ENCODE data around the gene AFDN.
"Not testable (repeated sequence)": the region's sequence is repeated elsewhere in the genome, so short reads cannot be mapped to it uniquely, and the experiment has no call there.

The AFDN gene

DNA sequence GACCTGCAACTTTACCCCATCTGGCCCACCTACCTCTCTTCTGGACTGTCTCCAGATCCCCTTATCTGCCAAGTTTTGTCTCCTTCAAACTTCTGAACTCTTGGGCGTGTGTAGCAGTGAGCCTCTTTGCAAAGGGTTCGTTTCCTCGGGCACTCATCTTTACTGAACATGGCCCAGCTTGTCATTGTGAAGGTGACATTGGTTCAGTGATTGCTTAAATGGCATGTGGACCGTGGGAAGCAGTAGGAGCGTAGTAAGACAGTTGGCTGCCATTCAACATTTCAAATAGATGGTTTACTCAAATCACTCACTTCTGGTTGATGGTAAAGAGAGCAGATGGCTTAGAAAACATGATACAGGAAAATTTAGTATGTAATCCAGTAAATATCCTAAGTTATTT lies 136.0 kb downstream of the AFDN start:
- Histone ChIP-seq H3K27ac (ENCODE audit: low read length) (no peak overlapping the region), H3K4me3 (ENCODE audit: low read depth in 1 of 2, low read length in 2 of 2) (no peak overlapping the region), H3K27me3 (ENCODE audit: low read depth, low read length) (no peaks in the 10 kb centered on the region), H3K9me3 (ENCODE audit: control insufficient read depth in 1 of 2, low read length in 2 of 2) (no peaks in the 10 kb centered on the region), H3K36me3 (ENCODE audit: control insufficient read depth in 1 of 2, insufficient read depth in 2 of 2, low read length in 2 of 2) (peaks cover 18 to 33% of the 10 kb centered on the region in 2 donors), H3K4me1 (ENCODE audit: control insufficient read depth in 1 of 2, insufficient read depth in 2 of 2, low read length in 2 of 2) (no peaks in the 10 kb centered on the region)

DNA sequence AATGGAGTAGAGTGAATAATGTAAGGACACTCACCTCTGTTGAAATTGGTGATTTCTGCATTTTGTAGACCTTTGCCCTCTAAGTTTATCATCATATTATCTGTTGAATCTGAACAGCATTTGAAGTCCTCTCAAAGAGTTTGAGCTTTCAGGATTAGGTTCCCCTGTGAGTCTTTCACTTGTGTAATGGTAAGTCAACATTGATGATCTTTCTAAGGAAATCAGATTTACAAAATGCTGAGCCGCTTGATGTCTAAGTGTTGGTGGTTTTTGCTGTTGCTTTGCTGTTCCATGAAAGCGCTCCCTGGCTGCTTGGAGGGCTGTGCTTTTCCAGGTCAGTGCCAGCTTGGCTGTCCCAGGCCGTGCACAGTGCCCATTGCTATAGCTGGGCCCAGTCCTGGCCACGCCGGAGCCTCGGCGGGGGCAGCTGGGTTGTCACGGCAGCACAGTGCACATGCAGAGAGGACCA lies 136.9 kb downstream of the AFDN start:
- Histone ChIP-seq H3K4me1 (ENCODE audit: control insufficient read depth in 1 of 2, insufficient read depth in 2 of 2, low read length in 2 of 2) (no peaks in the 10 kb centered on the region), H3K27ac (ENCODE audit: low read length) (no peak overlapping the region), H3K36me3 (ENCODE audit: control insufficient read depth in 1 of 2, insufficient read depth in 2 of 2, low read length in 2 of 2) (peaks cover 24 to 33% of the 10 kb centered on the region in 2 donors), H3K27me3 (ENCODE audit: low read depth, low read length) (no peaks in the 10 kb centered on the region), H3K4me3 (ENCODE audit: low read depth in 1 of 2, low read length in 2 of 2) (no peak overlapping the region), H3K9me3 (ENCODE audit: control insufficient read depth in 1 of 2, low read length in 2 of 2) (no peaks in the 10 kb centered on the region)

DNA sequence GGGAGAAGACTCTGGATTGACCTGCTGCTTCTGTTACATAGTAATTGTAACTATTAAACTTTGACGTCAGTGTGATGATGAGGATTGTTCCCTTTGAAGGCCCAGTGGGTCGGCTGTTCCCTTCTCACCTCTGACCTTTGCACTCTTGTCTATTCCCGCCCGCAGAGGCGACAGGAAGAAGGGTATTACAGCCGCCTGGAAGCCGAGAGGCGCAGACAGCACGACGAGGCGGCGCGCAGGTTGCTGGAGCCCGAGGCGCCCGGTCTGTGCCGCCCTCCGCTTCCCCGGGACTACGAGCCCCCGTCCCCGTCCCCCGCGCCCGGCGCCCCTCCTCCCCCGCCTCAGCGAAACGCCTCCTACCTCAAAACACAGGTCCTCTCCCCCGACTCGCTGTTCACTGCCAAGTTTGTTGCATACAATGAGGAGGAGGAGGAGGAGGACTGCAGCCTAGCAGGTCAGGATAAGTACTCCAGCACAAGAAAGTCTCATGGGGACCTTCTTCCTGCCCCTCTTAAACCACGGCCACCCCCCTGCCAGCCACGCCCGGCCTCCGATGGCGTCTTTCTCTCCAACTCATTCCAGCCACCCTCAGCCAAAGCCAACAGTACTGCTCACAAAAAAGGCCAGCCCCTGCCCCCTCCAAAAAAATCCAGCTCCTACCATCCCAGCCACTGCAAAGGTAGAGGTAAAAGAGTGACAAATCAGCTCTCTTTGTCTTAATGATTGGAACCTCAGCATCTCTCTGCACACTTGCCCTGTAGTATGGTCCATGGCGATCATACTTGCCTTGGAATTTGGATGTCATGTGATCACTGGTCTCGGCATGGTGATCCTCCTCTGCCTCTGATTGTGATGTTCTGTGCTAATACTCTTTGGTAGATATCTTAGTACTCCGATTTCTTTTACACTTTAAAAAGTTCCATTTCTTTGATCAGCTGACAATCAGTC lies 139.2 kb downstream of the AFDN start:
- Histone ChIP-seq H3K4me3 (ENCODE audit: low read depth in 1 of 2, low read length in 2 of 2) (no peak overlapping the region), H3K9me3 (ENCODE audit: control insufficient read depth in 1 of 2, low read length in 2 of 2) (no peaks in the 10 kb centered on the region), H3K36me3 (ENCODE audit: control insufficient read depth in 1 of 2, insufficient read depth in 2 of 2, low read length in 2 of 2) (peaks cover 40 to 44% of the 10 kb centered on the region in 2 donors), H3K27me3 (ENCODE audit: low read depth, low read length) (no peaks in the 10 kb centered on the region), H3K4me1 (ENCODE audit: control insufficient read depth in 1 of 2, insufficient read depth in 2 of 2, low read length in 2 of 2) (no peaks in the 10 kb centered on the region), H3K27ac (ENCODE audit: low read length) (no peak overlapping the region)

DNA sequence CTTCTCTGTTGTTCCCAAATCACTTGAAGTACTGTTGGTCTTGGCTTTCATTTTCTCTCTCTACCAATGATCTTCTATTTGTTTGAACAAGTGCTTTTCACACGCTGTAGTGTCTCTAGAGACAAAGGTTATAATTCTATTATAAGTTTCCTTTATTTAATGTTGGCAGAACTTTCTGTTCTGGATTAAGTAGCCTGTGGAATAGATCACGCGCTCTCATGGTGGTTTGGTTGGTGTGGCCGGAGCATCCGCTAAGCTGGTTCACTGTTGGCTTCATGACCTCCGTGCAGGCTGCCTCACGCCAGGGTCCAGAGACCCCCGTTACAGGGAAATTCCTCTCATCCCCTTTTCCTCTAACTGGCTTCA lies 139.8 kb downstream of the AFDN start:
- peaks cover 40 to 44% of the 10 kb centered on the region in 2 donors for H3K36me3 ChIP-seq (ENCODE audit: control insufficient read depth in 1 of 2, insufficient read depth in 2 of 2, low read length in 2 of 2)
- H3K4me3 ChIP-seq (ENCODE audit: low read depth in 1 of 2, low read length in 2 of 2) = no peak overlapping the region
- no peak overlapping the region for H3K27ac ChIP-seq (ENCODE audit: low read length)
- H3K4me1 ChIP-seq (ENCODE audit: control insufficient read depth in 1 of 2, insufficient read depth in 2 of 2, low read length in 2 of 2) = no peaks in the 10 kb centered on the region
- H3K9me3 ChIP-seq (ENCODE audit: control insufficient read depth in 1 of 2, low read length in 2 of 2) = no peaks in the 10 kb centered on the region
- H3K27me3 ChIP-seq (ENCODE audit: low read depth, low read length) = no peaks in the 10 kb centered on the region

DNA sequence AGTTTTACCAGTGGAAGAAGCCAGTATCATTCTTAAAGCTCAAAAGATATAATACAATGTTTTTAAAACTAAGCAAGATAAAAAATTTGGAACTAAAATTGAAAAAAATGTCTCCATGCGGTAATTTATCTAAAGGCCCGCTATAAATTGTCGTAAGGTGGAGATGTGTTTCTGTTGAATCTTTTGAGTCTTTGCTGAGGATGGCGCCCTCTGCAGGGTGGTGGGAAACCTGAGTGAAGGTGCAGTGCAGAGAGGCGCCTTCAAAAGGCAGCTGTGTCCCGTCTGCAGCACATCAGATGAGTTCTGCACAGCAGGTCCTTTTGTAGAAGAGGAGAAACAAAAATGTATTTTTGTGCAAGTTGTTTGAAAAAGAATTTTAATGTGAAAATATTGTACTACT lies 141.4 kb downstream of the AFDN start:
- H3K36me3 ChIP-seq (ENCODE audit: control insufficient read depth in 1 of 2, insufficient read depth in 2 of 2, low read length in 2 of 2) = peaks cover 36 to 40% of the 10 kb centered on the region in 2 donors
- no peaks in the 10 kb centered on the region for H3K27me3 ChIP-seq (ENCODE audit: low read depth, low read length)
- H3K9me3 ChIP-seq (ENCODE audit: control insufficient read depth in 1 of 2, low read length in 2 of 2) = no peaks in the 10 kb centered on the region
- H3K27ac ChIP-seq (ENCODE audit: low read length) = no peak overlapping the region
- H3K4me1 ChIP-seq (ENCODE audit: control insufficient read depth in 1 of 2, insufficient read depth in 2 of 2, low read length in 2 of 2) = no peaks in the 10 kb centered on the region
- H3K4me3 ChIP-seq (ENCODE audit: low read depth in 1 of 2, low read length in 2 of 2) = no peak overlapping the region

DNA sequence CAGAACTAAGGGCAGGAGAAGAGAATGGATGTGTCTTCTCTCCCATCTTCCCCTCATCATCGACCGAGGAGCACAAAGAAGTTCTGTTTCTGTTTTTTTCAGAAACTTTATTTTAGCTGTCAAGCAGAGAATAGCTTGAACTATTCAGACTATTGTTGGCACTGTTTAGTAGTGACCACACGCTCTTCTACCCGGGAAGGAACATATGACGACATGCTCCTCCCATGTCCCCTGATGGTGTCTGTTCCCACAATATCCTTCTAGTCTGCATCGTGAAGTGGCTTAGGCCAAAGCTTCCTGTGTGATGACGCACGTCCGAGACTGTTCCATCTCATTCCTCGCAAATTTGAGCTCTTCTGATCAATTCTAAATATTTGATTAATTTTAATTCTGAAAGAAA lies 143.5 kb downstream of the AFDN start:
- H3K36me3 ChIP-seq (ENCODE audit: control insufficient read depth in 1 of 2, insufficient read depth in 2 of 2, low read length in 2 of 2) = peaks cover 27 to 32% of the 10 kb centered on the region in 2 donors
- H3K4me3 ChIP-seq (ENCODE audit: low read depth in 1 of 2, low read length in 2 of 2) = no peak overlapping the region
- H3K27ac ChIP-seq (ENCODE audit: low read length) = no peak overlapping the region

DNA sequence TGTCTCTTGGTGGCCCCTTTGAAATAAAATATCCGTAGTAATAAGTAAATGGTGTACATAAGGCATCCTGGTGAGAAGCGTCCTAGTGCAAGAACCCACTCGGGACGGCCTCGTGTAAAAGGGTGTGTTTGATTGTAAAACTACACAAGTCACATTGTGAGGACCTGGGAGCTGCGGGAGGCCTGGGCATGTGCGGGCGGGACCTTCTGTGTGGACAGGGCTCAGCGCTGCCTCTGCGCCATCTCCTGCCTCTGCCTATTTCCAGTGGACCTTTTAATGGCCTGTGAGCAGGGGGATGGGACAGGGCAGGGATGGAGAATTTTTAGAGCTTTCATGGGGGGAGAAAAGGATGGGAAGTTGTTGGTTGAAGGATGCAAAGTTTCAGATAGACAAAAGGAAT lies 145.5 kb downstream of the AFDN start:
- no peaks in the 10 kb centered on the region for H3K27me3 ChIP-seq (ENCODE audit: low read depth, low read length)
- H3K4me1 ChIP-seq (ENCODE audit: control insufficient read depth in 1 of 2, insufficient read depth in 2 of 2, low read length in 2 of 2) = no peaks in the 10 kb centered on the region
- H3K9me3 ChIP-seq (ENCODE audit: control insufficient read depth in 1 of 2, low read length in 2 of 2) = no peaks in the 10 kb centered on the region
- peaks cover 11 to 25% of the 10 kb centered on the region in 2 donors for H3K36me3 ChIP-seq (ENCODE audit: control insufficient read depth in 1 of 2, insufficient read depth in 2 of 2, low read length in 2 of 2)
- H3K4me3 ChIP-seq (ENCODE audit: low read depth in 1 of 2, low read length in 2 of 2) = no peak overlapping the region
- no peak overlapping the region for H3K27ac ChIP-seq (ENCODE audit: low read length)

More for the DNA sequence above, 143.5 kb downstream of the AFDN start:
- H3K4me1 ChIP-seq (ENCODE audit: control insufficient read depth in 1 of 2, insufficient read depth in 2 of 2, low read length in 2 of 2) = no peaks in the 10 kb centered on the region
- no peaks in the 10 kb centered on the region for H3K27me3 ChIP-seq (ENCODE audit: low read depth, low read length)
- H3K9me3 ChIP-seq (ENCODE audit: control insufficient read depth in 1 of 2, low read length in 2 of 2) = no peaks in the 10 kb centered on the region

DNA sequence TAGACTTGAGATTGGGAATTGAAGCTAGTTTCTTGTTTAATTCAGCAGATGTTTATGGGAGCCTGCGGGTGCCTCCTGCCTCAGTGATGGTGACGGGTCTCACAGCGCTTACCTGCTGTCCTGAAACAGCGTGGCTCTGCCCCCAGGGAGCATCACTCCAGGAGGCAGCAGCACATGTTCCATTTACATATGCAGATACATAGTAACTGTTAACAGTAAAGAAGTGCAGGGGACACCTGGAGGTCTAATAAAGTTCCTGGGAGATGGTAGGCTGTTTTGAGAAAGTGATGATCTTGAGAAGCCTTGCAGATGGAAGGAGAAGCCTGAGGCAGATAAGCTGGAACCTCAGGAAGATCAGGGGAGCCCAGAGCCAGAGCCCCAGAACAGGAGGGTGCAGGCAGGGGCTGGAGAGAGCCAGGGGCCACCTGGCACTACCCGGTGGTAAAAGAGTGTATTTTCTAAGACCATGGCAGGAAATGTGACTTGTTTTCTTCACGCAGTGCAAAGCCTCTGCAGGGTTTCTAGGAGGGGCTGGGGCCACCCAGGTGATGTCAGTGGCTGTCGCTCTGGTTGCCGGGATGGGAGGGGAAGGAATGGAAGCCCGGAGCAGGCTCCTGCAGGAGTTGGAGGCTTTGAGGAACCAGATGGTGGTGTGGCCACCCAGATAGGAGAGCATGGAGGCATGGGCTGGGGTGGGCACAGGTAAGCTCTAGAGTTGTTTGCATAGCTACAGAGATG lies 146.6 kb downstream of the AFDN start:
- H3K4me1 ChIP-seq (ENCODE audit: control insufficient read depth in 1 of 2, insufficient read depth in 2 of 2, low read length in 2 of 2) = no peaks in the 10 kb centered on the region
- H3K4me3 ChIP-seq (ENCODE audit: low read depth in 1 of 2, low read length in 2 of 2) = no peak overlapping the region
- no peaks in the 10 kb centered on the region for H3K27me3 ChIP-seq (ENCODE audit: low read depth, low read length)
- H3K27ac ChIP-seq (ENCODE audit: low read length) = no peak overlapping the region
- H3K36me3 ChIP-seq (ENCODE audit: control insufficient read depth in 1 of 2, insufficient read depth in 2 of 2, low read length in 2 of 2) = peaks cover 11 to 19% of the 10 kb centered on the region in 2 donors
- H3K9me3 ChIP-seq (ENCODE audit: control insufficient read depth in 1 of 2, low read length in 2 of 2) = no peaks in the 10 kb centered on the region

DNA sequence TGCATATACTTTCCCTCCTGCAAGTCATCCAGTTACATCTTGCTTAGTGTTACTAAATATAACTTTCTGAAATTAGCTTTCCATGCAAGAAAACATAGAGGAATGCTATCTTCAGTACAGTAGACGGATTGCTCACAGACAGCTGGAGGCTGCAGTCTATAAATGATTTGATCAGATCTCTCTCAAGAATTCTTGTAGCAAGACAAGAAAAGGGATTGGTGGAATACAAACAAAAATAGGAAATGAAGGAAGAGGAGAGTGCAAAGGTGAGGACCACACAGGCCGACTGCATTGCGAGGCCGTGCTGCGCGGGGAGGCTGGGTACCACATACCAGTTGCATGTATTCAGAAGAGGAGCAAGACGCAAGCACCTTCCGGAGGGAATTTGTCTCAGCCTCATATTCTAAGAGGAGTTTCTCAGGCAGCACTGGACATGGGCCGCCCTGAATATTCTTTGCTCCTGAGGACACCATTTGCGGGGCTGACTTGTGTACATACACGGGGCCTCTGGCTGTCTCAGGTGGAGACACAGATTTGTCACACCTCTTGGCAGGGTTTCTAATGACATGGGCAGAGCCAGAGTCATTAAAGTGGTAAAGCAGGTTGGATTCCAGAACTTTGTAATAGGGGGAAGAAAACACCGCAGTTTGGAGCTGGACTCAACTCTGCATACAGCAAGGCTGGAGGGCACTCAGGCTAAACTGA lies 148.1 kb downstream of the AFDN start:
- Histone ChIP-seq H3K27ac (ENCODE audit: low read length) (no peak overlapping the region), H3K4me1 (ENCODE audit: control insufficient read depth in 1 of 2, insufficient read depth in 2 of 2, low read length in 2 of 2) (no peaks in the 10 kb centered on the region), H3K4me3 (ENCODE audit: low read depth in 1 of 2, low read length in 2 of 2) (no peak overlapping the region), H3K27me3 (ENCODE audit: low read depth, low read length) (no peaks in the 10 kb centered on the region), H3K9me3 (ENCODE audit: control insufficient read depth in 1 of 2, low read length in 2 of 2) (no peaks in the 10 kb centered on the region), H3K36me3 (ENCODE audit: control insufficient read depth in 1 of 2, insufficient read depth in 2 of 2, low read length in 2 of 2) (peaks cover 4 to 6% of the 10 kb centered on the region in 2 donors)

DNA sequence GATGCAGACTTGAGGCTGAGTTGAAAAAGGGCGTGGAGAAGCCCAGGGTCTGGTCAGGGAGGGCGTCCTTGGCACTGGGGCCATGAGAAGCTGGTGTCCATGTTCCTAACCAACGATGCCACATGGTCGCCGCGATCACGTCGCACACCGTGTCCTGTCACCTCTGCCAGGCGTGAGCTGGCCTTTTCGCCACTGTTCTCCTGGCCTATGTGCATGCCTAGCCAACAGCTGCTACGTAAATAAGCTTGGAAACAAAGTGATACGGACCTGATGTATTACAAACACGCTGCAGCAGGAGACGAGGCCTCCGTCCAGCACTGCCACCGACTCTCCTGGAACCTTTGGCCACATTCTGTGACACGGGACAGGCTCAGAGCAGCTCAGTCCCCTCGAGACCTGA lies 148.7 kb downstream of the AFDN start:
- no peaks in the 10 kb centered on the region for H3K9me3 ChIP-seq (ENCODE audit: control insufficient read depth in 1 of 2, low read length in 2 of 2)

DNA sequence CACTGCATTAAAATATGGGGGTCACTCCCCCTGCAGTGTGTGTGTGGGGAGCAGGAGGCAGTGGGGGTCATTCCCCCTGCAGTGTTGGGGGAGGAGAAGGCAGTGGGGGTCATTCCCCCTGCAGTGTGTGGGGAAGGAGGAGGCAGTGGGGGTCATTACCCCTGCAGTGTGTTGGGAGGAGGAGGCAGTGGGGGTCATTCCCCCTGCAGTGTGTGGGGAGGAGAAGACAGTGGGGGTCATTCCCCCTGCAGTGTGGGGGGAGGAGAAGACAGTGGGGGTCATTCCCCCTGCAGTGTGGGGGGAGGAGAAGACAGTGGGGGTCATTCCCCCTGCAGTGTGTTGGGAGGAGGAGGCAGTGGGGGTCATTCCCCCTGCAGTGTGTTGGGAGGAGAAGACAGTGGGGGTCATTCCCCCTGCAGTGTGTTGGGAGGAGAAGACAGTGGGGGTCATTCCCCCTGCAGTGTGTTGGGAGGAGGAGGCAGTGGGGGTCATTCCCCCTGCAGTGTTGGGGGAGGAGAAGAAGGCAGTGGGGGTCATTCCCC lies 149.5 kb downstream of the AFDN start:
- H3K36me3 ChIP-seq (ENCODE audit: control insufficient read depth in 1 of 2, insufficient read depth in 2 of 2, low read length in 2 of 2); H3K9me3 ChIP-seq (ENCODE audit: control insufficient read depth in 1 of 2, low read length in 2 of 2); H3K27ac ChIP-seq (ENCODE audit: low read length); H3K27me3 ChIP-seq (ENCODE audit: low read depth, low read length); H3K4me3 ChIP-seq (ENCODE audit: low read depth in 1 of 2, low read length in 2 of 2); H3K4me1 ChIP-seq (ENCODE audit: control insufficient read depth in 1 of 2, insufficient read depth in 2 of 2, low read length in 2 of 2): not testable (repeated sequence)

More for the DNA sequence above, 148.7 kb downstream of the AFDN start:
- Histone ChIP-seq H3K27ac (ENCODE audit: low read length) (no peak overlapping the region), H3K4me1 (ENCODE audit: control insufficient read depth in 1 of 2, insufficient read depth in 2 of 2, low read length in 2 of 2) (no peaks in the 10 kb centered on the region), H3K4me3 (ENCODE audit: low read depth in 1 of 2, low read length in 2 of 2) (no peak overlapping the region), H3K36me3 (ENCODE audit: control insufficient read depth in 1 of 2, insufficient read depth in 2 of 2, low read length in 2 of 2) (peaks cover 0 to under 1% of the 10 kb centered on the region in 2 donors), H3K27me3 (ENCODE audit: low read depth, low read length) (no peaks in the 10 kb centered on the region)

All from muscle layer of duodenum (tissue), 2 donors.